Kidney (tissue), 14 donors: ENCODE measurements around the gene ARHGAP1. TPM values are rescaled to one million over a fixed set of nuclear protein-coding genes. Genes with fewer than 3 reads are reported as not detected.
A peak's percentile ranks its signal among the peaks of the same experiment; 100 is the strongest.

Source experiments
- DNase-seq, 5 donors: peaks; one replicate each; pipeline ENCODE4 v3.0.0-alpha.2; 2013 to 2020
- FAIRE-seq: peaks from 2 replicates; lab custom pipeline; 2012; peaks lifted over from hg19 to GRCh38; lab: Jason Lieb, UNC
- H3K27ac ChIP-seq, 2 donors: one replicate each; pipeline ENCODE4 v1.7.0; 2013; ENCODE audit warnings: low read depth in 2 of 2, low read length in 2 of 2, inconsistent platforms in 1 of 2
- H3K27me3 ChIP-seq: one replicate; pipeline ENCODE4 v1.7.1; 2013; ENCODE audit warnings: low read length, inconsistent platforms; ENCODE audit not compliant: control insufficient read depth, insufficient read depth
- H3K36me3 ChIP-seq, 3 donors: one replicate each; pipeline versions ENCODE4 v1.7.0 to v1.7.1; 2013; ENCODE audit warnings: low read length in 3 of 3, control low read depth in 1 of 3, inconsistent platforms in 1 of 3; ENCODE audit not compliant: insufficient read depth in 3 of 3, control insufficient read depth in 2 of 3
- H3K4me1 ChIP-seq, 3 donors: one replicate each; pipeline versions ENCODE4 v1.7.0 to v1.7.1; 2013; ENCODE audit warnings: low read length in 3 of 3, inconsistent platforms in 1 of 3, low read depth in 1 of 3; ENCODE audit not compliant: control insufficient read depth in 2 of 3, insufficient read depth in 2 of 3
- H3K4me3 ChIP-seq, 3 donors: one replicate each; pipeline versions ENCODE4 v1.7.0 to v1.8.1; 2013; ENCODE audit warnings: low read length in 3 of 3, control low read depth in 1 of 3, inconsistent platforms in 1 of 3
- H3K9ac ChIP-seq, 3 donors: one replicate each; pipeline versions ENCODE4 v1.7.0 to v1.7.1; 2013; ENCODE audit warnings: low read length in 3 of 3, control low read depth in 1 of 3, inconsistent platforms in 1 of 3
- H3K9me3 ChIP-seq, 3 donors: one replicate each; pipeline versions ENCODE4 v1.7.0 to v1.7.1; 2013; ENCODE audit warnings: low read length in 3 of 3, control low read depth in 1 of 3, inconsistent platforms in 1 of 3; ENCODE audit not compliant: control insufficient read depth in 2 of 3, insufficient read depth in 1 of 3
- CTCF ChIP-seq: IDR thresholded peaks from 3 replicates; pipeline ENCODE4 v1.5.1; 2012; ENCODE audit warnings: mild to moderate bottlenecking, moderate library complexity, borderline replicate concordance; ENCODE audit not compliant: insufficient read depth; ENCODE audit errors: extremely low read depth
- intact Hi-C: fragments of 100-400 bp; cut with DNase I; formaldehyde crosslinking; loops from one replicate; pipeline ENCODE4 v1.11.1; 2022
- polyA plus RNA-seq: library from polyadenylated mRNA; stranded (reverse); fragments of 350-450 nt; fragmentation: Illumina TruSeq; extraction: RNeasy Lipid Tissue Mini Kit (QIAGEN cat#74804); gene quantifications from one replicate; pipeline ENCODE4 v1.2.3, GENCODE V29; 2014; ENCODE audit warnings: low read depth, low replicate concordance; ENCODE audit not compliant: insufficient read depth
- total RNA-seq: library from RNA; stranded (reverse); fragmentation: NEBNext Ultra II Directional; extraction: Animal tissue kit (Norgen Biotek cat#: 25700); gene quantifications from one replicate; pipeline ENCODE4 v1.2.1, GENCODE V29; 2021
- donor health status: control.
- donor health status: control.
- donor health status: control.
- donor health status: control.
- donor health status: control.
- donor health status: DM: yes; HTN: yes; CAD: no.
- donor health status: Normal renal cell carcinoma (clear cell type).

The ARHGAP1 gene
- total and polyA plus RNA-seq, 2 donors from 2014 or later, result 35.5 to 137 TPM

DNA sequence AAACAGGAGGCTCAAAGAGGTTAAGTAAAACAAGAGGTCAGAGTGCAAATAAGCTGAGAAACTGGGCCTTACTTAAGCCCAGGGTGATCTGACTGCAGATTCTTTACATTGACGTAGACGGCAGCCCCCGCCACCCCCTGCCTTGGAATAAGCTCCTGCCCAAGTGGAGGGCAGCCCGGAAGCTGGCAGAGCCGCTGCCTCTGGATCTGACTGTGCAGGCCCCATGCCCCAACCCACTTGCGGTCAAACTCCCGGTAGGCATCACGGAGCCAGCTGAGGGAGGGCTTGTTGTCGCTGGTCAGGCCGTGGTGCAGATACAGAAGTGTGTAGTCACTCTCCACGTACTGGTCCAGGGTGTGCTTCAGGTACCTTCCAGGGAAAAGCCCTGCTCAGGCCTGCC is 18.6 kb downstream of the ARHGAP1 start:
- Histone ChIP-seq H3K4me3 (no peak overlapping the region), H3K27me3 (no peaks in the 10 kb centered on the region), H3K9me3 (no peaks in the 10 kb centered on the region), H3K9ac (no peak overlapping the region), H3K36me3 (peaks cover 0 to 28% (median 16%) of the 10 kb centered on the region in 3 donors), H3K4me1 (peaks cover 0 to 4% (median 0%) of the 10 kb centered on the region in 3 donors), H3K27ac (no peak overlapping the region)
- intact Hi-C loops, result no loop called here
- FAIRE-seq (no peak), DNase-seq (peak in 1 of 5 donors; percentile 49)
- TF ChIP-seq CTCF, result no peak

DNA sequence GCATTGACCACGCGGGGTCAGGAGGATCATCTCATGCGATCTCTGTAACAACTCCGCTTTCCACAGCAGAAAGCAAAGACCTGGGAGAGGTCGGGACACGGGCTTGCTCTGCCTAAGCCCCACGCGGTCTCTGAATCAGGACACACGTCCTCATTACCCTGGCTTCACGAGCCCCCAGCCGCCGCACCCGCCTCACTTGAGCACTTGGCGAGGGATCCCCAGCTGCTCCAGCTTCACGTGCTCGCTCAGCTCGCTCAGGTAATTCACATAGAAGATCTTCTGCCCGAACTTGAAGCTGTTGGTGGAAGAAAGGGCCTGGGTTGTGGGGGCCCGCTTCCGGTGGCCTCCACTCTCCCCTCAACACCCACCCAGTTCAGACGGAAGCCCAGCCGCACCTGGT is 19.6 kb downstream of the ARHGAP1 start:
- peaks cover 0 to 28% (median 13%) of the 10 kb centered on the region in 3 donors for H3K36me3 ChIP-seq
- no peak overlapping the region for H3K4me3 ChIP-seq
- no peak overlapping the region for H3K27ac ChIP-seq
- TF ChIP-seq CTCF, result no peak
- FAIRE-seq, result no peak
- no peaks in the 10 kb centered on the region for H3K9me3 ChIP-seq
- H3K4me1 ChIP-seq, result peaks cover 0 to 8% (median 0%) of the 10 kb centered on the region in 3 donors
- H3K27me3 ChIP-seq, result no peaks in the 10 kb centered on the region
- intact Hi-C loops, result no loop called here
- DNase-seq, result peak in 1 of 5 donors; percentile 53
- no peak overlapping the region for H3K9ac ChIP-seq

DNA sequence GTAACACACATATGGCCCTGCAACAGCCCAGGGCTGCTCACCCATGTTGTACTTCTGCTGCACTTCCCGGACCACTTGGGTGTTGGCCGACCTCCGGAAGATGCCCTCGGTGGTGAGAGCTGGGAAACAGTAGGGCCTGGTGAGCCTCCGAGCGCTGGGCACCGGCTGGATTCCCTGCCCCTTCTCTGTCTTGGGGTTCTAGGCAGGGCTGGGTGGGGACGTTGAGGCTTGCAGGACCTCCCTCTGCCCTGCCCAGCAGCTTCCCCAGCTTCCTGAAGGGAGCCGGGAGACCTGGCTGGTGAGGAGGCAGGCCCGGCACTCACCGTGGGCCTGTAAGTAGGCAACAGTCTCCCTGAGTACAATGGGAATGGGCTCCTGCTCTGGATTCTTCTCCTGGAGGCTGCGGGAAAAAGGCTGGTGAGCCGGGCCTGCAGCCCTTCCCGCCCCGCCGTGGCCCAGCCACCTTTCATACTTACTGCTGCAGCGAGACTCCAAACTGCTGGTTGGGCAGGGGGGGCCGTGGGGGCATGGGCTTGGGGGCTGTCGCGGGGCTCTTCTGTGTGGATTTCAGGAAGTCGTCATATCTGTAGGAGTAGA is 20.2 kb downstream of the ARHGAP1 start:
- FAIRE-seq (no peak), DNase-seq (peak in 1 of 5 donors; percentile 64)
- Histone ChIP-seq H3K27ac (no peak overlapping the region), H3K9me3 (no peaks in the 10 kb centered on the region), H3K36me3 (peaks cover 0 to 28% (median 13%) of the 10 kb centered on the region in 3 donors), H3K27me3 (no peaks in the 10 kb centered on the region), H3K9ac (no peak overlapping the region), H3K4me3 (no peak overlapping the region), H3K4me1 (peaks cover 0 to 14% (median 0%) of the 10 kb centered on the region in 3 donors)
- intact Hi-C loops, result no loop called here
- TF ChIP-seq CTCF, result no peak
